HG03097 (cell line): ENCODE measurements around the gene NDUFB4.
"Not testable (repeated sequence)": the region's sequence is repeated elsewhere in the genome, so short reads cannot be mapped to it uniquely, and the experiment has no call there.

ENCODE experiments used
- ATAC-seq: cut with Tn5 transposase; IDR thresholded peaks from one replicate; pipeline ENCODE4 v1.9.1; 2021; ENCODE audit not compliant: unreplicated experiment, low FRiP score

Gene NDUFB4

DNA sequence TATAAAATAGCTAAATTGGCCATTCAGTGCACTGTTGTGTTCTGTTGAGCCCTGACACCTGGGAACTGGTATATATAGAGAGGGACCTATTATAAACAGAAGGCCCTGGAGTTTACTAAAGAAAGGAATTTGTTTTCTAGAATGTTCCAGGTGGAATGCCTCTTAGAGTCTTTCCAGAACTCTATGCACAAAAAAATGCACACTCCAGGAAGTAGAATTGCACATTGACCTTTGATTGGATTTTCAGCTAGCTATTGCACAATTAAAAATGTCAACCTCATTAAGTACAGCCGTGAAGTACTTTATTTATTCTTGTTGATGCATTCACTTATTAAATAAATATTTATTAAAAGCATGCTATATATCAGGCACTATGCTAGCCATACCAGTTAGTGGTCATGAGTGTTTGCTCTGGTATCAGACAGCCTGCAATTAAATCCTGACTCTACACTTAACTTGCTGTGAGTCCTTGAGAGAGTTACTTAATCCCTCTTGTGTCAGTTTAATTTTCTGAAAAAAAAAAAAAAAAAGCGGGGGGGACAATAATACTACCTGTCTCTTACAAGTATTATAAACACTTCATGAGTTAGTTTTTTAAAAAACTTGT, 40.8 kb downstream of the NDUFB4 start:
- no peak for ATAC-seq

DNA sequence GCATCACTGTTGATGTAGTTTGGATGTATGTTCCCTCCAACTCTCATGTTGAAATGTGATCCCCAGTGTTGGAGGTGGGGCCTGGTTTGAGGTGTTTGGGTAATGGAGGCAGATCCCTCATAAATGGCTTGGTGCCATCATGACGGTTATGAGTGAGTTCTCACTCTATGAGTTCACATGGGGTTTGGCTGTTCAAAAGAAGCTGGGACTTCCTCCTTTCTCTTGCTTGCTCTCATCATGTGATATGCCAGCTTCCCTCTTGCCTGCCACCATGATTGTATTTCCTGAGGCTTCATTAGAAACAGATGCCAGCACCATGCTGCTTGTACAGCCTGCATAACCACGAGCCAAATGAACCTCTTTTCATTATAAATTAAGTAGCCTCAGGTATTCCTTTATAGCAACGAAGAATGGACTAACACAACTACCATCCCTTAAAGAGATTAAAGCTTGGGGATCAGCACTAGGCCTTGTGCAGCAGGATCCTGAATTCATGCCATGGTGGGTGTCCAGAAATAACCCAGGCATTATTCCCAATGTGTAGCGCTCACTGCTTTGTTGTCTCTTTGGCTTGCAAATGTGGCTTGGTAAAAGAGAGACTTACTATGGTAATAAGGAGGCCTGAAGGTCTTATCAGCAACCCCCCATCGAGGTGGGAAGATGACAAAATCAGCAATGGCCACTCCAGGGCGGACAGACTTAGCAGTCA, 41.9 kb downstream of the NDUFB4 start:
- no peak for ATAC-seq

DNA sequence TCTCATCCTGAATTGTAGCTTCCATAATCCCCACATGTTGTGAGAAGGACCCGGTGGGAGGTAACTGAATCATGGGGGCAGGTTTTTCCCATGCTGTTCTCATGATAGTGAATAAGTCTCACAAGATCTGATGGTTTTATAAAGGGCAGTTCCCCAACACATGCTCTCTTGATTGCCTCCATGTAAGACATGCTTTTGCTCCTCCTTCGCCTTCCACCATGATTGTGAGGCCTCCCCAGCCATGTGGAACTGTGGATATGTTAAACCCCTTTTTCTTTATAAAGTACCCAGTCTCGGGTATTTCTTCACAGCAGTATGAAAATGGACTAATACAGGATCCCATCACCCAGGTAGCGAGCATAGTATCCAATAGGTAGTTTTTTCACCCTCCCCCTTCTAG, 42.7 kb downstream of the NDUFB4 start:
- ATAC-seq = not testable (repeated sequence)

DNA sequence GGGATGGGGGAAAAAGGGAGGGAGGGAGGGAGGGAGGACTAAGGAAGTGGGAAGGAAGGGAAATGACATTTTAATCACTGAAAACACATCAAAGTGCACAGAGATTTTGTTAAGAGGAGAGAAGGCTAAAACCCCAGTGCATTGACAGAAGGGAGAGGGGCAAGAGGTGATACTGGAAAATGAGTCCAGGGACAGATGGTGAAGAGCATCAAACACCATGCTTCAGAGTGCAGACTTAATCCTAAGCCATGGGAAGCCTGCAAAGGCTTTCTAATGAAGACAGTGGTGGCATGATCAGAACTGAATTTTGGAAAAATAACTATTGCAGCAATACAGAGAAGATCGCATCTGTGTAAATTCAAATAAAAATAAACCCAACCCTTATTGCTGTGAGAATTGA, 44.1 kb downstream of the NDUFB4 start:
- no peak for ATAC-seq

DNA sequence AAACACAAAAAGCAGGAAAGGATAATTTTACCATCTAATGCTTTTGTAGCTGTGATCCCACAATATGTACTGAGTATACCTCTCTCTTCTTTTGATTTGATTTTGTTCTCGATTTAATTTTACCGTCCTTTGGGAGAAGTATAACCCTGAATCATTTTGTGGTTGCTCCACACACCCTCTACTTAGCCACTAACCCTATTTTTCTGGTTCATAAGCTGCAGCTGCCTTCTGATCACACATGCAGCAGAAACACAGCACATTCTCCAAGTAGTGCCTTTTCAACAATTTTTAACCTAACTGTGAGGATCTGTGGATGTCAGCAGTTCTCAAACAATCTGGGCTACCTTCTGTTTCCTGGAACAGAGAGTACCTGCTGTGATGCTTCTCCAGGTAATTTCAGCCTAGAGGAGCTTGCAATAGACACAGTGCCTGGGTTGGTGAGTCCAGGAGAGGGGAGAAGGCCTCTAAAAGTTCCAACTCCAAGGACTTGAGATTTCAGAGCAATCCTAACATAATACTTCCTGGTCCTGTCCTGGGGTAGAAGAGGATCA, 45.6 kb downstream of the NDUFB4 start:
- ATAC-seq = no peak

DNA sequence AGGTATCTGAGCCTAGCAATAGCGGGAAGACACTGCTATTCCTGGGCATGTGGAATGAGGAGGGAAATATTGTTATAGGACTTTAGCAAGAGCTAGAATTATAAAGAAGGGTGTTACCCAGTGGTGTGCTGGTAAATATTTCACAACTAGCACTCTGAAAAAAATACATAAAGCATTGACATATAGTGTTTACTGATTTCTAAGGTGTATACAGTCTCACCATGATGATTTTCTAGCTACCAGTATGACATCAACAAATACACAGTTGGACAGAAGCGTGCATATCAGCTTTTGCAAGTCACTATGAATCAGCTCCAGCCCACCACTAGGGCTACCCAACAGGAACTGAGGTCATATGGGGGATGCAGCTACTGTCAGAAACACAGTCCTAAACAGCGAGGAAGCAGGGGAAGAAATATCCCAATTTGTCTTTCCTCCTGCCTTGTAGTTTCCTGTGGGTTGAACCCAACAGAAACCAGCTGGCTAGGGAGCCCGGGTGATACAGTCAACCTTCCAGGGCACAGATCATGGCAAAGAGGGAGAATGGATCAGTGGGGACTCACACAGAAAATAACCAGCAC, 46.3 kb downstream of the NDUFB4 start:
- ATAC-seq = no peak

DNA sequence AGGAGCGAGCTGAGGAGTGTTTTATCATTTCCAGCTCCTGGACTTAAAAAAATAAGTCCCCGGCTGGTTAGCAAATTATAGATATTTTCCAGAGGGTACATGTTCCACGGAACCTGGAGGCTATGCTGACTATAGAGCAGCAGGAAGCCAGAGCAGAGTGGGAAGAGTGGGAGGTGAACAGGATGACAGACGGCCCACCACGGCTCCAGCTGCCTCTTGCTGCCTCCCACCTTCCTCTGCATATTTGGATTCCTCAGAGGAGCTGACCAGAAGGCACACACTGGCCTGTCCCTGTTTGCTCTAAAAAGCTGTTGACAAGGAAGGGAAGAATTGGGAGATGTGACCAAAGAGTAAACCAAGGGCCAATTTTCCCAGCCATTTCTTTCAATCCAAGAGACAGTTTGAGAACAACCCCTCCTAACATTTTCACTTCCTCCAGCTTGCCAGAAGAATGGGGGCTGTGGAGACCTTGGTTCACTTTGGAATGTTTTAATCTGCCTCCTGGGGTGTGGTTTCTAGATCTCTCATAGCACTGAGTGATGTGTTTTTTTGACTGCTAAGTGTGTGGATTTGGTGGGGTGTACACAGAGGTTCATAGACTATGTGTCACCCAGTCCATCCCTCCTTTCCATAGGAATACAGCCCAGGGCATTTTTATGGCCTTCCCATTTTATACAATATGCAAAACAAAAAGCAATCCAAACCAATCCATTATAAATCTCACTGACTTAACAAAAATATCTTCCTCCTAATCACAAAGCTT, 49.1 kb downstream of the NDUFB4 start:
- no peak for ATAC-seq

DNA sequence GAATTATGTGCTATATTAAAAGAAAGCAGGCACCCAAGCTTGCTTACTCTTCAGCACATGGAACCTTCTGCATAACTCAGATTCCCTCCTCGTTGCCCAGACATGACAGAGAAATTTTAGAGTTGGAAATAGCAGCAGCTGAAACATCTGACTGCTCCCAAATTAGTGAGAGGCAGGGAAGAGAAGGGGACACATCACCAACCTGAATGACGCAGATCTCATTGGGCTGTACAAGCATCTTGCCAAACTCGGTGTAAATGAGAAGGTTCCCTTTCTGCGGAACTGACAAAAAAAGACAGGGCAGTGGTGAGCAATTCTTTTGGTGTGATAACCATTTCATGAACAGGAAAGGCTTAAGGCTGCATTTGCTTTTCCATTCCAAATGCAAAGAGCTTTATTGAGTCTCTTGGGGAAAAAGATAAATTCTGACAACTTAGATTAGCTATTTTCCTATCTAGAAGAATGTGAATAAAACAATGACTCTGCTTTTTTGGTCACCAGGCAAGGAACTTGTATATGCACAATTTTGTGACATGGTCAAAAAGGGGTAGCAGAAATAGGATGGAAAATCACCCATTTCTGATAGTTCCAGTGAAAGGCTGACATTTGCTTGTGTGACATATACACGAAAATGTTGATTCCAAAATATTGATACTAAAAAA, 50.8 kb downstream of the NDUFB4 start:
- ATAC-seq = no peak

DNA sequence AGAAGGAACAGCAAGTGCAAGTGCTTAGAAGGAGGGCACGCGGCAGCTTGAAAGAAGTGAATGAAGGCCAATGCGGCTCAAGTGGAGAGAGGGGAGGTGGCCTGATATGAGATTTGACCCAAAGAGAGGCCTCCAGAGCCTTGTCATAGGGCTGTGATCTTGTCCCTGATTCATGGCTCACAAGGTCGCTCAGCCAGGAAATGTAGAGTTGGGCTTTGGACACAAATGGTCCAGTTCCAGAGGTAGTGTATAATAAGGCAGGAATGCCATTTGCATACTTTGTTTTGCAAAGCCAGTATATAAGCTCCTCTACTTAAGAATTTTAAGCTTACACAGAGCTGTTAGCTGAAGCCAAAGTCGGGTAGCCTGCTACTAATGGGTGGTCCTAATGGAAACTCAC, 52.2 kb downstream of the NDUFB4 start:
- no peak for ATAC-seq

DNA sequence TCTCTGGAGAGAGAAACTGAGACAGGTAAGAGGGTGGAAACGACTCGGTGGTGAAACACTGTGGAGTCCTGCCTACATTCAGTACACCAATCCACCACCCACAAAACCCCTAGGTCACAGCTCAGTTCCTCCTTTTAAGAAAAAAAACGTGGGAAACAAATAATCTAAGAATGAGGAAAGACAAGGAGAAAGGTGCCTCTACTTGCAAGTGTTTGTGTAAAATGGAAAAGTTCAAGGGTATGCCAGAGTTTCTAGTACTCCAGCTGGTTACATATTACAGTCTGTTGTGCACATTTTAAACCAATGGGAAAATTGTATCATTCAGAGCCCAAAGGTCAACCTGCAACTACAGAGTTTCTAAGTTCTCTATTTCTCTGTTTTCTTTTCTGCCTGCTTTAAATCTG, 53.7 kb downstream of the NDUFB4 start:
- no peak for ATAC-seq

DNA sequence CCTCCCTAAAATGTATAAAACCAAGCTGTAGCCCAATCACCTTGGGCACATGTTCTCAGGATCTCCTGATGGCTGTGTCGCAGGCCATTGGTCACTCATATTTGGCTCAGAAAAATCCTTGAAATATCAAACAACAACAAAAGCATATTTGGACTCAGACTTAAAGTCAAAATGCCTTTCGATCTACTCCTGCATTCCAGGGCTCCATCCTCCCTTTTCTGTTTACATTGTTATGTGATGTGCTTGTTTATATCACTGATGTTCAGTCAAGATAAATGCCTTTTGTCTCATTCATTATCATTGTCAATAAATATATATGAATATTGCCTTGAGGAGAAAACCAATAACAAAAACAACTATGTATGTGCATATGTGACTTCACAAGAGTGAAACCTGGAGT, 54.2 kb downstream of the NDUFB4 start:
- ATAC-seq = no peak
